ENCODE data around the gene TNPO1. TPM values are rescaled to one million over a fixed set of nuclear protein-coding genes. Genes with fewer than 3 reads are reported as not detected.
"Not testable (repeated sequence)": the region's sequence is repeated elsewhere in the genome, so short reads cannot be mapped to it uniquely, and the experiment has no call there.

TNPO1 gene
- total and polyA plus RNA-seq, 4 donors, result 5.7 to 95.8 (median 29.2) TPM

DNA sequence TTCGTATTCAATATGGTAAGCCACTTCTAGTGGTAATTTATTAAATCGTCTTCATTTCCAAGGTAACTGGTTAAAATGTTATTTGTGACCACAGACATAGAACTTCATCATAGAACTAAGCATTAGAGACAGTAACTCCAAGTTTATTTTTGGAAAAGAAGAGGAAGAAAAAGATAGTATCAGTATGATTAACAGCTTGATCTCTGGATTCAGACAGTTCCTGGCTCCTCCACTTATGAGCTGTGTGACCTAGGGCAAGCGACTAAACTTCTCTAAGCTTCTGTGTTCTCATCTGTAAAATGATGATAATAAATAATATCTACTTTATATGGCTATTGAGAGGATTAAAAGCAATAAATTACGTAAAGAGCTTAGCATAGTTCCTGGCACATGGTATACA, 29.8 kb upstream of the TNPO1 start:
- DNase-seq (ENCODE audit: low spot score), result no peak
- peaks cover 0 to 3% (median 0%) of the 10 kb centered on the region in 4 donors for H3K4me1 ChIP-seq (ENCODE audit: control insufficient read depth in 4 of 4, insufficient read depth in 4 of 4, low read length in 3 of 4)
- TF ChIP-seq NR2F2 (IDR thresholded peaks at IDR 0.05), result no peak
- TF ChIP-seq YY1 (IDR thresholded peaks at IDR 0.05), result no peak
- TF ChIP-seq RAD21 (IDR thresholded peaks at IDR 0.05), result no peak
- TF ChIP-seq FOXA2 (IDR thresholded peaks at IDR 0.05), result no peak
- no peak for TF ChIP-seq GABPA (IDR thresholded peaks at IDR 0.05 in 1 of 2, conservative IDR thresholded peaks at IDR 0.05 in 1 of 2)
- TF ChIP-seq MAX (IDR thresholded peaks at IDR 0.05), result no peak
- no peak for TF ChIP-seq TAF1 (conservative IDR thresholded peaks at IDR 0.05)
- no peak for TF ChIP-seq HNF4A (conservative IDR thresholded peaks at IDR 0.05)
- TF ChIP-seq HNF4G (IDR thresholded peaks at IDR 0.05), result no peak
- no peak overlapping the region for H3K4me3 ChIP-seq (ENCODE audit: low read depth in 1 of 3, low read length in 3 of 3)
- no peaks in the 10 kb centered on the region for H3K36me3 ChIP-seq (ENCODE audit: control insufficient read depth in 4 of 4, insufficient read depth in 3 of 4, low read depth in 1 of 4, low read length in 3 of 4)
- H3K27ac ChIP-seq (ENCODE audit: low read depth in 1 of 2, low read length in 2 of 2), result no peak overlapping the region
- H3K27me3 ChIP-seq (ENCODE audit: control insufficient read depth in 4 of 4, insufficient read depth in 4 of 4, low read length in 3 of 4), result no peaks in the 10 kb centered on the region
- no peaks in the 10 kb centered on the region for H3K9me3 ChIP-seq (ENCODE audit: control insufficient read depth in 4 of 4, low read length in 3 of 4)
- 88% methylated on average over 4 of the region's 4 CpGs for WGBS
- no peak overlapping the region for H3K9ac ChIP-seq (ENCODE audit: low read depth in 1 of 2, low read length in 2 of 2)

GRCh38 chr5:72788866-72789505, 27.5 kb upstream of the TNPO1 start:
- DNase-seq (ENCODE audit: low spot score), result no peak
- TF ChIP-seq TAF1 (conservative IDR thresholded peaks at IDR 0.05) (no peak), HNF4A (conservative IDR thresholded peaks at IDR 0.05) (no peak), YY1 (IDR thresholded peaks at IDR 0.05) (no peak), SP1 (IDR thresholded peaks at IDR 0.05) (no peak)
- TF ChIP-seq, protein P1, sequence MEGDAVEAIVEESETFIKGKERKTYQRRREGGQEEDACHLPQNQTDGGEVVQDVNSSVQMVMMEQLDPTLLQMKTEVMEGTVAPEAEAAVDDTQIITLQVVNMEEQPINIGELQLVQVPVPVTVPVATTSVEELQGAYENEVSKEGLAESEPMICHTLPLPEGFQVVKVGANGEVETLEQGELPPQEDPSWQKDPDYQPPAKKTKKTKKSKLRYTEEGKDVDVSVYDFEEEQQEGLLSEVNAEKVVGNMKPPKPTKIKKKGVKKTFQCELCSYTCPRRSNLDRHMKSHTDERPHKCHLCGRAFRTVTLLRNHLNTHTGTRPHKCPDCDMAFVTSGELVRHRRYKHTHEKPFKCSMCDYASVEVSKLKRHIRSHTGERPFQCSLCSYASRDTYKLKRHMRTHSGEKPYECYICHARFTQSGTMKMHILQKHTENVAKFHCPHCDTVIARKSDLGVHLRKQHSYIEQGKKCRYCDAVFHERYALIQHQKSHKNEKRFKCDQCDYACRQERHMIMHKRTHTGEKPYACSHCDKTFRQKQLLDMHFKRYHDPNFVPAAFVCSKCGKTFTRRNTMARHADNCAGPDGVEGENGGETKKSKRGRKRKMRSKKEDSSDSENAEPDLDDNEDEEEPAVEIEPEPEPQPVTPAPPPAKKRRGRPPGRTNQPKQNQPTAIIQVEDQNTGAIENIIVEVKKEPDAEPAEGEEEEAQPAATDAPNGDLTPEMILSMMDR (IDR thresholded peaks at IDR 0.05; ENCODE audit: low read depth, low read length, missing input control), result no peak
- Histone ChIP-seq H3K9me3 (ENCODE audit: control insufficient read depth in 4 of 4, low read length in 3 of 4) (no peaks in the 10 kb centered on the region), H3K27ac (ENCODE audit: low read depth in 1 of 2, low read length in 2 of 2) (no peak overlapping the region), H3K4me3 (ENCODE audit: low read depth in 1 of 3, low read length in 3 of 3) (no peak overlapping the region), H3K9ac (ENCODE audit: low read depth in 1 of 2, low read length in 2 of 2) (no peak overlapping the region), H3K36me3 (ENCODE audit: control insufficient read depth in 4 of 4, insufficient read depth in 3 of 4, low read depth in 1 of 4, low read length in 3 of 4) (no peaks in the 10 kb centered on the region), H3K27me3 (ENCODE audit: control insufficient read depth in 4 of 4, insufficient read depth in 4 of 4, low read length in 3 of 4) (no peaks in the 10 kb centered on the region), H3K4me1 (ENCODE audit: control insufficient read depth in 4 of 4, insufficient read depth in 4 of 4, low read length in 3 of 4) (peaks cover 0 to 3% (median 0%) of the 10 kb centered on the region in 4 donors)
- 78% methylated on average over 3 of the region's 3 CpGs for WGBS

- no peaks in the 10 kb centered on the region for H3K36me3 ChIP-seq (ENCODE audit: control insufficient read depth in 4 of 4, insufficient read depth in 3 of 4, low read depth in 1 of 4, low read length in 3 of 4)
- H3K27me3 ChIP-seq (ENCODE audit: control insufficient read depth in 4 of 4, insufficient read depth in 4 of 4, low read length in 3 of 4), result no peaks in the 10 kb centered on the region
- H3K9me3 ChIP-seq (ENCODE audit: control insufficient read depth in 4 of 4, low read length in 3 of 4), result no peaks in the 10 kb centered on the region
- no peak overlapping the region for H3K4me3 ChIP-seq (ENCODE audit: low read depth in 1 of 3, low read length in 3 of 3)
- peaks cover 0 to 3% (median 0%) of the 10 kb centered on the region in 4 donors for H3K4me1 ChIP-seq (ENCODE audit: control insufficient read depth in 4 of 4, insufficient read depth in 4 of 4, low read length in 3 of 4)
- DNase-seq (ENCODE audit: low spot score), result no peak
- H3K27ac ChIP-seq (ENCODE audit: low read depth in 1 of 2, low read length in 2 of 2), result no peak overlapping the region
- 70% methylated on average over 1 of the region's 1 CpG for WGBS
- no peak overlapping the region for H3K9ac ChIP-seq (ENCODE audit: low read depth in 1 of 2, low read length in 2 of 2)
- no peak for TF ChIP-seq TAF1 (conservative IDR thresholded peaks at IDR 0.05)
- no peak for TF ChIP-seq EGR1 (IDR thresholded peaks at IDR 0.05; ENCODE audit: low read depth in 2 of 2)
- no peak for TF ChIP-seq SP1 (IDR thresholded peaks at IDR 0.05)
- no peak for TF ChIP-seq HNF4G (IDR thresholded peaks at IDR 0.05)
- TF ChIP-seq, protein P1 (IDR thresholded peaks at IDR 0.05; ENCODE audit: low read depth, low read length, missing input control), result no peak
These were observed 26.3 kb upstream of the TNPO1 start for GRCh38 chr5:72790186-72790585.

DNA sequence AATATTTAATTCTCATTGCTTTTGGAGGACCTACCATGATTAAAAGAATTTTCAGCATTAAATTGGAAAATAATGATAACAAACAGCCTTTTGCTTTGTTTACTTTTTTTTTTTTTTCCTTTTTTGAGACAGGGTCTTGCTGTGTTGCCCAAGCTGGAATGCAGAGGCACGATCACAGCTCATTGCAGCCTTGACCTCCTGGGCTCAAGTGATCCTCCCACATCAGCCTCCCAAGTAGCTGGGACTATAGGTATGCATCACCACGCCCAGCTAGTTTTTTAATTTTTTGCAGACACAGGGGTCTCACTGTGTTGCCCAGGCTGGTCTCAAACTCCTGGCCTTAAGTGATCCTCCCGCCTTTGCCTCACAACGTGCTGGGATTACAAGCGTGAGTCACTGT, 23.8 kb upstream of the TNPO1 start:
- H3K4me1 ChIP-seq (ENCODE audit: control insufficient read depth in 4 of 4, insufficient read depth in 4 of 4, low read length in 3 of 4); DNase-seq (ENCODE audit: low spot score); H3K27me3 ChIP-seq (ENCODE audit: control insufficient read depth in 4 of 4, insufficient read depth in 4 of 4, low read length in 3 of 4); H3K4me3 ChIP-seq (ENCODE audit: low read depth in 1 of 3, low read length in 3 of 3); H3K36me3 ChIP-seq (ENCODE audit: control insufficient read depth in 4 of 4, insufficient read depth in 3 of 4, low read depth in 1 of 4, low read length in 3 of 4); H3K27ac ChIP-seq (ENCODE audit: low read depth in 1 of 2, low read length in 2 of 2); H3K9me3 ChIP-seq (ENCODE audit: control insufficient read depth in 4 of 4, low read length in 3 of 4); H3K9ac ChIP-seq (ENCODE audit: low read depth in 1 of 2, low read length in 2 of 2): not testable (repeated sequence)
- 90% methylated on average over 5 of the region's 5 CpGs for WGBS
